COLO668 (cell line): ENCODE measurements around the gene SH3GL1.
A peak's percentile ranks its signal among the peaks of the same experiment; 100 is the strongest.
"Not testable (repeated sequence)": the region's sequence is repeated elsewhere in the genome, so short reads cannot be mapped to it uniquely, and the experiment has no call there.

Source experiments
- DNase-seq: peaks from one replicate; lab custom pipeline; 2025; ENCODE audit not compliant: unreplicated experiment; lab: John Stamatoyannopoulos, UW

SH3GL1 gene

GRCh38 chr19:4345342-4346019 is 54.9 kb downstream of the SH3GL1 start:
- DNase-seq, result no peak

GRCh38 chr19:4343370-4344307 is 56.7 kb downstream of the SH3GL1 start, which contains the start of gene MPND:
MPND (plus strand) TSS chr19:4343562; CDS start chr19:4343594, 32 bp downstream.
- peak; percentile 92 for DNase-seq

GRCh38 chr19:4342615-4343369 is 57.6 kb downstream of the SH3GL1 start:
- DNase-seq, result peak; percentile 96

- DNase-seq, result no peak
Observed at GRCh38 chr19:4342314-4342614, 58.1 kb downstream of the SH3GL1 start.

GRCh38 chr19:4338441-4339355 is 61.6 kb downstream of the SH3GL1 start, which contains the start of gene STAP2:
STAP2 (minus strand) TSS chr19:4338827; CDS start chr19:4338753, 74 bp downstream.
- DNase-seq, result peak; percentile 78

GRCh38 chr19:4337906-4338440 is 62.4 kb downstream of the SH3GL1 start:
- DNase-seq, result peak; percentile 29

GRCh38 chr19:4334929-4335570 is 65.3 kb downstream of the SH3GL1 start:
- no peak for DNase-seq

- no peak for DNase-seq
Observed at GRCh38 chr19:4329858-4330257, 70.5 kb downstream of the SH3GL1 start.

- not testable (repeated sequence) for DNase-seq
Observed at GRCh38 chr19:4328991-4329681, 71.2 kb downstream of the SH3GL1 start.

- DNase-seq, result no peak
Observed at GRCh38 chr19:4328243-4328990, 71.9 kb downstream of the SH3GL1 start.

GRCh38 chr19:4327877-4328242 is 72.5 kb downstream of the SH3GL1 start:
- no peak for DNase-seq

- DNase-seq, result no peak
Observed at GRCh38 chr19:4327252-4327876, 73.0 kb downstream of the SH3GL1 start.

GRCh38 chr19:4326837-4327251 is 73.5 kb downstream of the SH3GL1 start:
- no peak for DNase-seq

GRCh38 chr19:4326215-4326836 is 74.0 kb downstream of the SH3GL1 start:
- DNase-seq, result no peak

GRCh38 chr19:4324228-4324627 is 76.1 kb downstream of the SH3GL1 start:
- no peak for DNase-seq

- DNase-seq, result no peak
Observed at GRCh38 chr19:4323692-4324091, 76.7 kb downstream of the SH3GL1 start.

GRCh38 chr19:4322942-4323665 is 77.2 kb downstream of the SH3GL1 start:
- DNase-seq, result no peak
